Keratinocyte (primary cell): ENCODE results near the gene QRICH2. TPM values are rescaled to one million over a fixed set of nuclear protein-coding genes. Genes with fewer than 3 reads are reported as not detected.
A peak's percentile ranks its signal among the peaks of the same experiment; 100 is the strongest.

Experiments
- DNase-seq: peaks from one replicate; pipeline ENCODE4 v3.0.0-alpha.2; 2011; ENCODE audit warnings: low read depth, missing footprints, low spot score
- FAIRE-seq: peaks from 2 replicates; lab custom pipeline; 2011; peaks lifted over from hg19 to GRCh38; lab: Jason Lieb, UNC
- H2AFZ ChIP-seq: 2 replicates; pipeline ENCODE4 v1.6.0; 2012; ENCODE audit warnings: low read length, control low read depth, inconsistent platforms; ENCODE audit not compliant: control insufficient read depth
- H3K27ac ChIP-seq: 2 replicates; pipeline ENCODE4 v1.5.1; 2011; ENCODE audit warnings: low read length; ENCODE audit not compliant: control insufficient read depth, insufficient read depth
- H3K27me3 ChIP-seq: 3 replicates; pipeline ENCODE4 v1.6.0; 2011; ENCODE audit warnings: low read length; ENCODE audit not compliant: control insufficient read depth, insufficient read depth; ENCODE audit errors: extremely low read depth
- H3K36me3 ChIP-seq, 2 experiments: 2 replicates in 1 of 2; 3 replicates in 1 of 2; pipeline ENCODE4 v1.5.1; 2011; ENCODE audit warnings: low read length in 2 of 2, mild to moderate bottlenecking in 1 of 2; ENCODE audit not compliant: control insufficient read depth in 2 of 2, insufficient read depth in 2 of 2; ENCODE audit errors: extremely low read depth in 1 of 2
- H3K4me1 ChIP-seq: 3 replicates; pipeline ENCODE4 v1.5.1; 2011; ENCODE audit warnings: low read length; ENCODE audit not compliant: control insufficient read depth, insufficient read depth; ENCODE audit errors: extremely low read depth
- H3K4me2 ChIP-seq: 3 replicates; pipeline ENCODE4 v1.6.0; 2011; ENCODE audit warnings: low read depth, low read length; ENCODE audit not compliant: control insufficient read depth, insufficient read depth; ENCODE audit errors: extremely low read depth
- H3K4me3 ChIP-seq, 3 experiments: fragments of 200-600 bp in 1 of 3; sonication (generic) in 1 of 3; 2 replicates in 2 of 3; 3 replicates in 1 of 3; pipeline ENCODE4 v1.5.1; 2011 to 2016; ENCODE audit warnings: low read length in 3 of 3, mild to moderate bottlenecking in 3 of 3, control low read depth in 2 of 3, inconsistent platforms in 1 of 3, low read depth in 1 of 3, mixed read lengths in 1 of 3, mixed run types in 1 of 3, moderate library complexity in 1 of 3; ENCODE audit not compliant: control insufficient read depth in 2 of 3, insufficient read depth in 2 of 3; ENCODE audit errors: extremely low read depth in 1 of 3
- H3K79me2 ChIP-seq: 2 replicates; pipeline ENCODE4 v1.6.0; 2012; ENCODE audit warnings: low read length; ENCODE audit not compliant: control insufficient read depth, insufficient read depth
- H3K9ac ChIP-seq: 3 replicates; pipeline ENCODE4 v1.6.0; 2011; ENCODE audit warnings: low read length; ENCODE audit not compliant: control insufficient read depth, insufficient read depth; ENCODE audit errors: extremely low read depth
- H3K9me1 ChIP-seq: 3 replicates; pipeline ENCODE4 v1.6.0; 2011; ENCODE audit warnings: low read length; ENCODE audit not compliant: control insufficient read depth, insufficient read depth; ENCODE audit errors: extremely low read depth
- H3K9me3 ChIP-seq: 2 replicates; pipeline ENCODE4 v1.5.1; 2012; ENCODE audit warnings: low read depth, low read length; ENCODE audit not compliant: control insufficient read depth
- H4K20me1 ChIP-seq: 3 replicates; pipeline ENCODE4 v1.6.0; 2011; ENCODE audit warnings: low read length; ENCODE audit not compliant: control insufficient read depth, insufficient read depth; ENCODE audit errors: extremely low read depth
- EZH2 ChIP-seq: IDR thresholded peaks from one replicate; pipeline ENCODE4 v1.6.1; 2012; ENCODE audit warnings: inconsistent platforms, mild to moderate bottlenecking, low read length, moderate library complexity
- dilution Hi-C: fragments of 300-500 bp; cut with MboI; formaldehyde crosslinking; loops from one replicate; pipeline ENCODE4 v1.7.0; 2020; ENCODE audit warnings: low sequenced_read_pairs; ENCODE audit not compliant: extremely low pct_ligation_motif_present
- polyA plus RNA-seq, 5 experiments: library from polyadenylated mRNA; depleted of rRNA in 3 of 5; stranded (reverse) in 3 of 5; stranded (forward) in 1 of 5; unstranded in 1 of 5; fragments of >200 nt; gene quantifications; 1 replicate in 1 of 5; 2 replicates in 3 of 5; 3 replicates in 1 of 5; pipeline versions ENCODE4 v1.2.1 to v1.2.3, GENCODE V29; 2011 to 2012; ENCODE audit warnings: missing spikeins in 2 of 5, low read depth in 1 of 5, low replicate concordance in 1 of 5
- TF ChIP-seq, protein P1 (sequence below), 3 experiments: IDR thresholded peaks in 1 of 3; conservative IDR thresholded peaks in 1 of 3; optimal IDR thresholded peaks in 1 of 3; 2 replicates in 2 of 3; 3 replicates in 1 of 3; pipeline versions ENCODE3 to v1.5.1; 2011; ENCODE audit warnings: low read length in 3 of 3, mild to moderate bottlenecking in 3 of 3, moderate library complexity in 2 of 3, control low read depth in 1 of 3, inconsistent platforms in 1 of 3; ENCODE audit not compliant: insufficient read depth in 2 of 3; ENCODE audit errors: extremely low read depth in 1 of 3

The QRICH2 gene
- polyA plus RNA-seq, 1 donor (not counting 4 experiments of a cell fraction or from before 2014, with no cell fraction given): 1.6 TPM

GRCh38 chr17:76279742-76280287, 28.3 kb downstream of the QRICH2 start:
- FAIRE-seq (no peak), DNase-seq (no peak)
- TF ChIP-seq, protein P1, sequence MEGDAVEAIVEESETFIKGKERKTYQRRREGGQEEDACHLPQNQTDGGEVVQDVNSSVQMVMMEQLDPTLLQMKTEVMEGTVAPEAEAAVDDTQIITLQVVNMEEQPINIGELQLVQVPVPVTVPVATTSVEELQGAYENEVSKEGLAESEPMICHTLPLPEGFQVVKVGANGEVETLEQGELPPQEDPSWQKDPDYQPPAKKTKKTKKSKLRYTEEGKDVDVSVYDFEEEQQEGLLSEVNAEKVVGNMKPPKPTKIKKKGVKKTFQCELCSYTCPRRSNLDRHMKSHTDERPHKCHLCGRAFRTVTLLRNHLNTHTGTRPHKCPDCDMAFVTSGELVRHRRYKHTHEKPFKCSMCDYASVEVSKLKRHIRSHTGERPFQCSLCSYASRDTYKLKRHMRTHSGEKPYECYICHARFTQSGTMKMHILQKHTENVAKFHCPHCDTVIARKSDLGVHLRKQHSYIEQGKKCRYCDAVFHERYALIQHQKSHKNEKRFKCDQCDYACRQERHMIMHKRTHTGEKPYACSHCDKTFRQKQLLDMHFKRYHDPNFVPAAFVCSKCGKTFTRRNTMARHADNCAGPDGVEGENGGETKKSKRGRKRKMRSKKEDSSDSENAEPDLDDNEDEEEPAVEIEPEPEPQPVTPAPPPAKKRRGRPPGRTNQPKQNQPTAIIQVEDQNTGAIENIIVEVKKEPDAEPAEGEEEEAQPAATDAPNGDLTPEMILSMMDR (optimal IDR thresholded peaks at IDR 0.05 in 1 of 3, IDR thresholded peaks at IDR 0.05 in 1 of 3, conservative IDR thresholded peaks at IDR 0.05 in 1 of 3; ENCODE audit: extremely low read depth in 1 of 3, insufficient read depth in 2 of 3, low read length in 3 of 3): peak in 1 of 3 experiments; percentile 2
- no peak for TF ChIP-seq EZH2
- Histone ChIP-seq H3K9ac (no peak overlapping the region), H3K9me3 (no peaks in the 10 kb centered on the region), H3K4me3 (no peak overlapping the region), H2AFZ (no peak overlapping the region), H4K20me1 (no peaks in the 10 kb centered on the region), H3K27ac (no peak overlapping the region), H3K4me1 (no peaks in the 10 kb centered on the region), H3K79me2 (no peaks in the 10 kb centered on the region), H3K27me3 (no peaks in the 10 kb centered on the region), H3K4me2 (no peak overlapping the region), H3K36me3 (no peaks in the 10 kb centered on the region), H3K9me1 (no peaks in the 10 kb centered on the region)
- dilution Hi-C loops: no loop called here

- no peak overlapping the region for H3K4me2 ChIP-seq
- no peaks in the 10 kb centered on the region for H3K4me1 ChIP-seq
- dilution Hi-C loops: no loop called here
- no peaks in the 10 kb centered on the region for H3K27me3 ChIP-seq
- TF ChIP-seq EZH2: no peak
- TF ChIP-seq, protein P1 (optimal IDR thresholded peaks at IDR 0.05 in 1 of 3, IDR thresholded peaks at IDR 0.05 in 1 of 3, conservative IDR thresholded peaks at IDR 0.05 in 1 of 3; ENCODE audit: extremely low read depth in 1 of 3, insufficient read depth in 2 of 3, low read length in 3 of 3): peak; percentile 82 to 93 (median 91)
- no peak overlapping the region for H2AFZ ChIP-seq
- H3K36me3 ChIP-seq: no peaks in the 10 kb centered on the region
- H4K20me1 ChIP-seq: no peaks in the 10 kb centered on the region
- H3K9me1 ChIP-seq: no peaks in the 10 kb centered on the region
- no peak overlapping the region for H3K9ac ChIP-seq
- no peak for FAIRE-seq
- no peaks in the 10 kb centered on the region for H3K79me2 ChIP-seq
- no peak overlapping the region for H3K27ac ChIP-seq
- DNase-seq: no peak
- no peak overlapping the region for H3K4me3 ChIP-seq
- H3K9me3 ChIP-seq: no peaks in the 10 kb centered on the region
These were observed 28.9 kb downstream of the QRICH2 start for GRCh38 chr17:76278952-76279741.
